SU-DHL-6 (cell line): ENCODE measurements around the gene FAP.

Source experiments
- EZH2phosphoT487 ChIP-seq: fragments of 200-600 bp; sonication (generic), shearing (Covaris generic); conservative IDR thresholded peaks from 2 replicates; pipeline ENCODE4 v1.6.1; 2018; ENCODE audit warnings: mild to moderate bottlenecking, antibody characterized with exemption, low read length, moderate library complexity, mixed read lengths
- TF ChIP-seq, protein P1 (sequence below): fragments of 200-600 bp; sonication (generic); IDR thresholded peaks from one replicate; pipeline ENCODE4 v1.5.1; 2017; ENCODE audit warnings: antibody characterized with exemption, mild to moderate bottlenecking, low read length, moderate library complexity; ENCODE audit not compliant: insufficient read depth, poor library complexity, severe bottlenecking

DNA sequence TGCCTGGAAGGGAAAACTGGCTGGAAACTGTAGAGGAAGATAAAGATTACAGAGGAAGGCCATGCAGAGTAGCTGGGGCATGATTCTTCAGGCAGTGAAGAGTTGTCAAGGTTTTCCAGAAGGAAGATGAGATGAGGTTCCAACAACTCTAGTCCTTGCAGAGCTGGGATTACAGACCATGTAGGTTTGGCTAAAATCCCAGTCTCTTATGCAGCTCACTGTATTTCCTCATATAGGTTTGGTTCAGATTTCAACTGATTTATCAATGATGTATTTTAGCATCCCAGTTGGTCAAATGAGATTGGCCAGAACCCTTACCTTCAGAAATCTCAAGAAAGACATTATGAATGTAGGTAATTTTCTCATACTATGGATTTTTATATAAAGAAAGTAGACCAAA is 16.4 kb downstream of the FAP start:
- TF ChIP-seq, protein P1, sequence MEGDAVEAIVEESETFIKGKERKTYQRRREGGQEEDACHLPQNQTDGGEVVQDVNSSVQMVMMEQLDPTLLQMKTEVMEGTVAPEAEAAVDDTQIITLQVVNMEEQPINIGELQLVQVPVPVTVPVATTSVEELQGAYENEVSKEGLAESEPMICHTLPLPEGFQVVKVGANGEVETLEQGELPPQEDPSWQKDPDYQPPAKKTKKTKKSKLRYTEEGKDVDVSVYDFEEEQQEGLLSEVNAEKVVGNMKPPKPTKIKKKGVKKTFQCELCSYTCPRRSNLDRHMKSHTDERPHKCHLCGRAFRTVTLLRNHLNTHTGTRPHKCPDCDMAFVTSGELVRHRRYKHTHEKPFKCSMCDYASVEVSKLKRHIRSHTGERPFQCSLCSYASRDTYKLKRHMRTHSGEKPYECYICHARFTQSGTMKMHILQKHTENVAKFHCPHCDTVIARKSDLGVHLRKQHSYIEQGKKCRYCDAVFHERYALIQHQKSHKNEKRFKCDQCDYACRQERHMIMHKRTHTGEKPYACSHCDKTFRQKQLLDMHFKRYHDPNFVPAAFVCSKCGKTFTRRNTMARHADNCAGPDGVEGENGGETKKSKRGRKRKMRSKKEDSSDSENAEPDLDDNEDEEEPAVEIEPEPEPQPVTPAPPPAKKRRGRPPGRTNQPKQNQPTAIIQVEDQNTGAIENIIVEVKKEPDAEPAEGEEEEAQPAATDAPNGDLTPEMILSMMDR: no peak
- no peak for TF ChIP-seq EZH2phosphoT487
